Measurements from ENCODE around the gene LENG9.
A peak's percentile ranks its signal among the peaks of the same experiment; 100 is the strongest.
"Not testable (repeated sequence)": the region's sequence is repeated elsewhere in the genome, so short reads cannot be mapped to it uniquely, and the experiment has no call there.

The LENG9 gene

DNA sequence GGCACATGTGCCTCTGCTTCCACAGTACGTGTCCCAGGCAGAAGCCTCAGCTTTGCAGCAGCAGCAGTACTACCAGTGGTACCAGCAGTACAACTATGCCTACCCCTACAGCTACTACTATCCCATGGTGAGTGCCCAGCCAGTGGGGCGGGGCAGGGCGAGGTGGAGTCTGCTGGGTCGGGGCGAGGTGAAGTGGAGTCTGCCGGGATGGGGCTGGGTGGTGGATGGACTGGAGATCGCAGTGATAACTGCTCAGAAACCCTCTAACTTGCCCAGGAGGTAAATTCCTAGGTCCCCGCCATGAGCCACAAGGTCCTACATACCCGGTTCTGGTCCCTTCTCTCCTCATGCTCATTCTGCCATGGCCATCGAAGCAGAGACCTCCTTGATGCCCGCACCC lies 11.0 kb downstream of the LENG9 start:
- TF ChIP-seq TAF1 (IDR thresholded peaks at IDR 0.05; ENCODE audit: low read depth, low read length) = no peak
- no peak for TF ChIP-seq SPI1 (IDR thresholded peaks at IDR 0.05; ENCODE audit: low read depth, low read length)
- TF ChIP-seq PAX5 (IDR thresholded peaks at IDR 0.05; ENCODE audit: insufficient read depth, low read length, severe bottlenecking) = no peak
- TF ChIP-seq POLR2AphosphoS5 (IDR thresholded peaks at IDR 0.05; ENCODE audit: low read depth, low read length) = no peak
- DNase-seq (ENCODE audit: insufficient read length, low spot score) (no peak), FAIRE-seq (no peak)

DNA sequence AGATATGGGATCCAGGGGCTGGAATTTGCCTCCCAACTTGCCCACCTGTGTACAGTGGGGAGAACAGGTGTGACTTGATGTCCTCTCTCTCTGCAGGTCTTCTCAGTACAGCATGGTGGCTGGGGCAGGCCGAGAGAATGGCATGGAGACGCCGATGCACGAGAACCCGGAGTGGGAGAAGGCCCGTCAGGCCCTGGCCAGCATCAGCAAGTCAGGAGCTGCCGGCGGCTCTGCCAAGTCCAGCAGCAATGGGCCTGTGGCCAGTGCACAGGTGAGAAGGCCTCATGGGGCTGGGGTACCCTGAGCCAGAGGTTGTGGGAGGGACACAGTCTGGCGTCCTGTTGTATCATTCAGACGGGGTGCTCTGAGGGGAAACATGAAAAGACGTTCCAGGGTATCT lies 11.6 kb downstream of the LENG9 start:
- TF ChIP-seq POLR2AphosphoS5 (IDR thresholded peaks at IDR 0.05; ENCODE audit: low read depth, low read length) (no peak), POU2F2 (IDR thresholded peaks at IDR 0.05; ENCODE audit: low read depth, low read length) (no peak), PAX5 (IDR thresholded peaks at IDR 0.05; ENCODE audit: insufficient read depth, low read length, severe bottlenecking) (no peak), TAF1 (IDR thresholded peaks at IDR 0.05; ENCODE audit: low read depth, low read length) (no peak), SPI1 (IDR thresholded peaks at IDR 0.05; ENCODE audit: low read depth, low read length) (no peak), POLR2A (IDR thresholded peaks at IDR 0.05; ENCODE audit: low read depth, low read length) (no peak)
- FAIRE-seq (no peak), DNase-seq (ENCODE audit: insufficient read length, low spot score) (no peak)

DNA sequence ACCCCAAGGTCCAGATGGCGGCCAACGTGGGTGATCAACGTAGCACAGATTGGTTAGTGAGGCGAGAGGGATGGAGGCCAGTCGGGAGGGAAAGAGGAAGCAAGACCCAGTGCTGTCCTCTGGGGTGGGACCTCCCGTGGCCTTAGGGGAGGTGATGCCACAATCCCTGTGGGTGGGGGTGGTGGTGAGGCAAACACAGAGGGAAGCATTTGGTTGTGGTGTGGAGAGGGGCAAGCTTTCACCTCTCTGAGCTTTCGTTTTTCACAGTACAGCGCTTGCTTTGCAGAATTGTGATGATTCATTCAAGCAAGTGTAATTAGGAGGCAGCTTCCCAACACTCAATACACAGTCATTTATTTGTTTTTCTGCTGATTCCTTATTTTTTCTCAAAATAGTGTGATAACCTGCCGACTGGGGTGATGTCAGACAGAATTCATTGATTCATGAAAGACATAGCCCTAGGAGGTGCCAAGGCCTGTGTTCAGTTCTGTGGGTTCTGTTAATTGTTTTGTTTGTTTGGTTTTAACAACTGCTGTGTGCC lies 12.2 kb downstream of the LENG9 start:
- FAIRE-seq (no peak), DNase-seq (ENCODE audit: insufficient read length, low spot score) (no peak)
- TF ChIP-seq TAF1 (IDR thresholded peaks at IDR 0.05; ENCODE audit: low read depth, low read length) (no peak), PAX5 (IDR thresholded peaks at IDR 0.05; ENCODE audit: insufficient read depth, low read length, severe bottlenecking) (no peak), SPI1 (IDR thresholded peaks at IDR 0.05; ENCODE audit: low read depth, low read length) (no peak), POLR2AphosphoS5 (IDR thresholded peaks at IDR 0.05; ENCODE audit: low read depth, low read length) (no peak), POU2F2 (IDR thresholded peaks at IDR 0.05; ENCODE audit: low read depth, low read length) (no peak), POLR2A (IDR thresholded peaks at IDR 0.05; ENCODE audit: low read depth, low read length) (no peak)

DNA sequence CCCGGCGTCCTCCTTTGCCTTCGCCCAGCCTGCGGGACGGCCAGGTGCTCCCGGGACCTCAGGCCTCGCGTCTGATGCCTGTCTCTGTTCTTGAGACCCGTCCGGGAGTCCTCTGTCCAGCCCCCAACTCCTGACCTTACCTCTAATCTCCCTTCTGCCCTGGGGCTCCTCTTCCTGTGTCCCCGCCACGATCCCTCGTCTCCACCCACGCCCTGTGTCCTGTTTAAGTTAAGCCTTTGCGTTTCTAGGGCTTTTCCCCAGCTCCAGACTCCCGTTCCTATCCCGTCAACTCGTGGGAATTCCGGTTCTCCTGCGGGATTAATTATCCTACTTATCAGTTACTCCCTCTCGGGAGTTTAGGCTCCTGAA lies 13.9 kb downstream of the LENG9 start:
- TF ChIP-seq TAF1 (IDR thresholded peaks at IDR 0.05; ENCODE audit: low read depth, low read length) = no peak
- no peak for TF ChIP-seq PAX5 (IDR thresholded peaks at IDR 0.05; ENCODE audit: insufficient read depth, low read length, severe bottlenecking)
- TF ChIP-seq POLR2AphosphoS5 (IDR thresholded peaks at IDR 0.05; ENCODE audit: low read depth, low read length) = no peak
- no peak for TF ChIP-seq POU2F2 (IDR thresholded peaks at IDR 0.05; ENCODE audit: low read depth, low read length)
- no peak for TF ChIP-seq SPI1 (IDR thresholded peaks at IDR 0.05; ENCODE audit: low read depth, low read length)
- TF ChIP-seq POLR2A (IDR thresholded peaks at IDR 0.05; ENCODE audit: low read depth, low read length) = no peak
- FAIRE-seq (no peak), DNase-seq (ENCODE audit: insufficient read length, low spot score) (no peak)

DNA sequence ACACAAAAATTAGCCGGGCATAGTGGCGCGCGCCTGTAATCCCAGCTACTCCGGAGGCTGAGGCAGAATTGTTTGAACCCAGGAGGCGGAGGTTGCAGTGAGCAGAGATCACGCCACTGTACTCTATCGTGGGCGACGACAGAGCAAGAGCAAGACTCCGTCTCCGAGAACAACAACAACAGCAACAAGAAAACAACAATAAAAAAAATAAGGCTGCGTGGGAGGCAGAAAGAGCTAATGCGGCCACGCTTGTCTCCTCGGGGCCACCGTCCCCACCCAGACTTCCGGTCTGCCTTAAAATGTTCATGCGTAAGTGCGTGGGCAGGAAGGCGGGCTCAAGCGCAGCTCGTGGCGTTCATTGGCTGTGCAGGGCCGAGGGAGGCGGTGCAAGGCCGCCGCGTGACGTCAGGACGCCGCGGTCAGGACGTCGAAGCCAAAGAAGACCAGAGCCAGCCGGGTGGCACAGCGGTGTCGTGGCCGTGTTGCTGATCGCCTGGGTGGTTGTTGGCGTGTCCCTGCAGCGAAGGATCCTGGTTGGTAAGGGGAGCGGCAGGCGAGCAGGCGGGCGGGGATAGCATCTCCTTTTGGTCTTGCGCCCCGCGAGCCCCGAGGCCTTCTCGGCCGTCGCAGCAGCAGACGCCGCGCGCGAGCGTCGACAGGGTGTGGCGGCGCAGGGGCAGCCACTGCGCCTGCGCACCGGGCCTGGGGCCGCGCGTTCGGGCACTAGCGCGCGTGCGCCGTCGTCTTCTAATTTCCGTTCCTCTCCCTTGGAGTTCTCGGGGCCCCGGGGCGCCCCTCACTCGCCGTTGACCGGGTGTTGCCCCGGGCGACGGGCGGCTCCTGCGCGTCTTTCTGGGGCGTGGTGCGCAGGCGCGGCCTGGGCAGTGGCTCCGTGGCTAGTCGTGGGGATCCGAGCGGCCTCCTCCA lies 14.5 kb downstream of the LENG9 start, which contains the start of gene LENG8:
Gene LENG8 (plus strand): TSS at position 426 of the 927 bp plus-strand sequence. CDS start 2,146 bp downstream, outside the sequence.
- TF ChIP-seq SPI1 (IDR thresholded peaks at IDR 0.05; ENCODE audit: low read depth, low read length) (peak; percentile 52), POLR2A (IDR thresholded peaks at IDR 0.05; ENCODE audit: low read depth, low read length) (peak; percentile 91), POU2F2 (IDR thresholded peaks at IDR 0.05; ENCODE audit: low read depth, low read length) (peak; percentile 80), PAX5 (IDR thresholded peaks at IDR 0.05; ENCODE audit: insufficient read depth, low read length, severe bottlenecking) (no peak), POLR2AphosphoS5 (IDR thresholded peaks at IDR 0.05; ENCODE audit: low read depth, low read length) (peak; percentile 97), TAF1 (IDR thresholded peaks at IDR 0.05; ENCODE audit: low read depth, low read length) (peak; percentile 80)
- peak; percentile 100 for FAIRE-seq
- DNase-seq (ENCODE audit: insufficient read length, low spot score) = peak; percentile 95

DNA sequence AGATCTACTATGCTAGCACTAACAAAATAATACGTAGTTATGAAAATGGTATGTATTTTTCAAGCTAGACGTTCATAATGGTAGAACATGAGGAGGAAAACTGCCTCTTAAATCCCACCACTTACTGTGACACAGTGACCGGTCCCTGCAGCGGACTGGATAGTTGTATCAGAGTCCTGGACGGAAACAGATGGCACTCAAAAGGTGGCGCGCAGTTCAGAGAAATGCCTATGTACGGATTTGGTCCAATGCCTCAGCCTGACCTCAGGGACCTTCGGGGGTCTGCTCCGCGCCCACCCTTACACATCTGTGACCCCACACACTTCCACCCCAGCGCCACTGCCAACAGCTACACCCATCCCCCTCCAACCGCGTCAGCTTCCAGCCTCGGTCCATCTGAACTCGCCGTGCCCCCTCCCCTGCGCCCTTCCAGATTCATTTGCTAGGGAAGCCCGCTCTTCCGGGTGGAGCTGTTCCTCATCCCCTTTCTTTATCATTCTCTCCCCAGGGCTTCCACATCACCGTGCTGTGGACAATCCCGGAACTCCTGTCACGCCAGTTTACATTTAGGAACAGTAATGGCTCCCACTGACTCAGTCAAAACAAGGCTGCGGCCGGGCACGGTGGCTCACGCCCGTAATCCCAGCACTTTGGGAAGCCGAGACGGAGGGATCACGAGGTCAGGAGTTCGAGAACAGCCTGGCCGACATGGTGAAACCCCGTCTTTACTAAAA lies 15.4 kb downstream of the LENG9 start:
- no peak for FAIRE-seq

DNA sequence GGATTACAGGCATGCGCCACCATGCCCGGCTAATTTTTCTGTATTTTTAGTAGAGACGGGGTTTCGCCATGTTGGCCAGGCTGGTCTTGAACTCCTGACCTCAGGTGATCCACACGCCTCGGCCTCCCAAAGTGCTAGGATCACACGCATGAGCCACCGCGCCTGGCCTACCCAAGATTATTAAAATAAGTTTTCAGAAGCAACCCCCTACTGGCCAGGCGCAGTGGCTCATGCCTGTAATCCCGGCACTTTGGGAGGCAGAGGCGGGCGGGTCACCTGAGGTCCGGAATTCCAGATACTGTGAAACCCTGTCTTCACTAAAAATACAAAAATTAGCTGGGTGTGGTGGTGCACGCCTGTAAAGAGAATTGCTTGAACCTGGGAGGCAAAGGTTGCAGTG lies 17.2 kb downstream of the LENG9 start:
- not testable (repeated sequence) for FAIRE-seq; DNase-seq (ENCODE audit: insufficient read length, low spot score)

More for the DNA sequence above, 15.4 kb downstream of the LENG9 start:
- no peak for TF ChIP-seq POU2F2 (IDR thresholded peaks at IDR 0.05; ENCODE audit: low read depth, low read length)
- TF ChIP-seq TAF1 (IDR thresholded peaks at IDR 0.05; ENCODE audit: low read depth, low read length) = no peak; the same call in 1 of the 2 replicates
- no peak for TF ChIP-seq POLR2AphosphoS5 (IDR thresholded peaks at IDR 0.05; ENCODE audit: low read depth, low read length)
- no peak for TF ChIP-seq POLR2A (IDR thresholded peaks at IDR 0.05; ENCODE audit: low read depth, low read length)
- TF ChIP-seq PAX5 (IDR thresholded peaks at IDR 0.05; ENCODE audit: insufficient read depth, low read length, severe bottlenecking) = no peak
- TF ChIP-seq SPI1 (IDR thresholded peaks at IDR 0.05; ENCODE audit: low read depth, low read length) = no peak
- no peak for DNase-seq (ENCODE audit: insufficient read length, low spot score)

DNA sequence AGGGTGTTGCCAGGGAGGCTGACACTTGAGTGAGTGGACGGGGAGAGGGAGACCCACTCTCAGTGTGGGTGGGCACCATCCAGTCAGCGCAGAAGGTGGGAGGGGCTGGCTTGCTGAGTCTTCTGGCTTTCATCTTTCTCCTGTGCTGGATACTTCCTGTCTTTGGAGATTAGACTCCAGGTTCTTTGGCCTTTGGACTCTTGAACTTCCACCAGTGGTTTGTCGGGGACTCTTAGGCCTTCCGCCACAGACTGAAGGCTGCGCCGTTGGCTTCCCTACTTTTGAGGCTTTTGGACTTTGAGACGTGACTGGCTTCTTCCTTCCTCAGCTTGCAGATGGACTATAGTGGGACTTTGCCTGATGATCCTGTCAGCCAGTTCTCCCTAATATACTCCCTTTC lies 18.8 kb downstream of the LENG9 start:
- no peak for FAIRE-seq
- DNase-seq (ENCODE audit: insufficient read length, low spot score) = no peak
- TF ChIP-seq POLR2AphosphoS5 (IDR thresholded peaks at IDR 0.05; ENCODE audit: low read depth, low read length) (no peak), POLR2A (IDR thresholded peaks at IDR 0.05; ENCODE audit: low read depth, low read length) (no peak), POU2F2 (IDR thresholded peaks at IDR 0.05; ENCODE audit: low read depth, low read length) (no peak), SPI1 (IDR thresholded peaks at IDR 0.05; ENCODE audit: low read depth, low read length) (no peak), TAF1 (IDR thresholded peaks at IDR 0.05; ENCODE audit: low read depth, low read length) (no peak), PAX5 (IDR thresholded peaks at IDR 0.05; ENCODE audit: insufficient read depth, low read length, severe bottlenecking) (no peak)

DNA sequence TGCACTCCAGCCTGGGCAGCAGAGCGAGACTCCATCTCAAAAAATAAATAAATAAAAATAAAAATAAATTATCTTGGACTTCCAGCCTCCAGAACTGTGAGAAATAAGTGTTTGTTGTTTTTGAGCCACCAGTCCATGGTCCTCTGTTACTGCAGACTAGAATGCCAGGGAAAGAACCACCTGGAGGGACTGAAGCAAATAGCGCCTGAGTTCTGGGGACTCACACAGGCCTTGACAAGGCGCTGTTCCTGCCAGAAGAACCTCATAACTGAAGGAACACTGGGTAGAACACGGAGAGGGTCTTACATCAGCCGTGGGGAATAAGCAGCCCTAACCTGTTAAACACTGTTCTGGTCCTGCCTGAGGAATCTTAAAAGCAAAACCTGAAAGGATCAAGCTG lies 22.9 kb downstream of the LENG9 start:
- no peak for TF ChIP-seq TAF1 (IDR thresholded peaks at IDR 0.05; ENCODE audit: low read depth, low read length)
- FAIRE-seq (no peak), DNase-seq (ENCODE audit: insufficient read length, low spot score) (no peak)
